Measurements from ENCODE around the gene NAV2. TPM values are rescaled to one million over a fixed set of nuclear protein-coding genes. Genes with fewer than 3 reads are reported as not detected.

The NAV2 gene
- total RNA-seq, 1 experiment from 2014 or later = 2.1 TPM

GRCh38 chr11:19907839-19908238 lies 195.2 kb downstream of the NAV2 start:
- H3K4me1 ChIP-seq (ENCODE audit: control insufficient read depth in 1 of 2, insufficient read depth in 2 of 2, low read length in 2 of 2) = peaks cover 3 to 4% of the 10 kb centered on the region in 2 experiments; a peak in 3 of 4 replicates
- intact Hi-C loops (cut with micrococcal nuclease) = loop anchor here (10.0 kb wide), 1 partner anchor 447 kb away; no protein-coding TSS in a partner anchor

GRCh38 chr11:19910931-19911330 lies 198.3 kb downstream of the NAV2 start:
- ATAC-seq (no peak), DNase-seq (ENCODE audit: low read depth, low spot score) (no peak)
- H3K9me3 ChIP-seq (ENCODE audit: control insufficient read depth in 1 of 2, insufficient read depth in 1 of 2, low read depth in 1 of 2, low read length in 2 of 2) = no peaks in the 10 kb centered on the region
- H3K9me2 ChIP-seq (ENCODE audit: insufficient read depth) = no peaks in the 10 kb centered on the region
- intact Hi-C loops (cut with micrococcal nuclease) = no loop called here
- H3K9ac ChIP-seq (ENCODE audit: low read length) = no peak overlapping the region
- no peak overlapping the region for H2AFZ ChIP-seq (ENCODE audit: low read depth, low read length, poor library complexity, severe bottlenecking)
- ChIA-PET CTCF (no interaction called here), POLR2A (no interaction called here), RAD21 (ENCODE audit: low non-redundant PET in 1 of 2, low total read pairs in 2 of 2, uncharacterized antibody in 2 of 2, unreplicated experiment in 2 of 2) (no interaction called here)
- no peak overlapping the region for H3K27ac ChIP-seq (ENCODE audit: low read depth, low read length)
- BruUV-seq (replicated peaks) = no TSS peak
- no peaks in the 10 kb centered on the region for H3K36me3 ChIP-seq (ENCODE audit: control insufficient read depth in 1 of 2, insufficient read depth in 2 of 2, low read length in 2 of 2)
- no peak overlapping the region for H3K4me2 ChIP-seq (ENCODE audit: low read length)
- H4K20me1 ChIP-seq (ENCODE audit: insufficient read depth) = no peaks in the 10 kb centered on the region
- H3K4me1 ChIP-seq (ENCODE audit: control insufficient read depth in 1 of 2, insufficient read depth in 2 of 2, low read length in 2 of 2) = no peaks in the 10 kb centered on the region
- no peaks in the 10 kb centered on the region for H3K79me2 ChIP-seq (ENCODE audit: insufficient read depth, low read length)
- H3K27me3 ChIP-seq (ENCODE audit: insufficient read depth, low read length) = peaks cover 17% of the 10 kb centered on the region; the same call in 1 of the 2 replicates
- no peak overlapping the region for H3K4me3 ChIP-seq (replicated peaks in 1 of 2; ENCODE audit: low read depth in 1 of 2, low read length in 2 of 2)
- TF ChIP-seq ZFX (IDR thresholded peaks at IDR 0.05) (no peak), RAD21 (IDR thresholded peaks at IDR 0.05; ENCODE audit: low read depth) (no peak), JUND (IDR thresholded peaks at IDR 0.05) (no peak), POLR2A (IDR thresholded peaks at IDR 0.05; ENCODE audit: borderline replicate concordance, extremely low read depth, insufficient read depth, insufficient read length) (no peak), FOSL1 (IDR thresholded peaks at IDR 0.05; ENCODE audit: low read depth) (no peak), ZBTB33 (IDR thresholded peaks at IDR 0.05; ENCODE audit: extremely low read depth, insufficient replicate concordance, low read length) (no peak), YY1 (IDR thresholded peaks at IDR 0.05; ENCODE audit: extremely low read depth, insufficient replicate concordance, low read depth, low read length) (no peak)

More at GRCh38 chr11:19907839-19908238, 195.2 kb downstream of the NAV2 start:
- ChIA-PET POLR2A (no interaction called here), RAD21 (ENCODE audit: low non-redundant PET in 1 of 2, low total read pairs in 2 of 2, uncharacterized antibody in 2 of 2, unreplicated experiment in 2 of 2) (no interaction called here), CTCF (no interaction called here)
- ATAC-seq = no peak
- no peaks in the 10 kb centered on the region for H3K9me2 ChIP-seq (ENCODE audit: insufficient read depth)
- H3K27ac ChIP-seq (ENCODE audit: low read depth, low read length) = no peak overlapping the region
- no peak overlapping the region for H2AFZ ChIP-seq (ENCODE audit: low read depth, low read length, poor library complexity, severe bottlenecking)
- TF ChIP-seq EZH2 (IDR thresholded peaks at IDR 0.05) = no peak
- no peak for TF ChIP-seq CTCF (IDR thresholded peaks at IDR 0.05 in 2 of 3, conservative IDR thresholded peaks at IDR 0.05 in 1 of 3; ENCODE audit: borderline replicate concordance in 1 of 3, insufficient read depth in 1 of 3, low read depth in 2 of 3, low read length in 2 of 3)
- peak; percentile 34 for TF ChIP-seq TCF7L2 (IDR thresholded peaks at IDR 0.05; ENCODE audit: borderline replicate concordance, extremely low read depth, insufficient read depth, insufficient read length)
- H3K4me2 ChIP-seq (ENCODE audit: low read length) = no peak overlapping the region
- no peak overlapping the region for H3K9ac ChIP-seq (ENCODE audit: low read length)
- no peaks in the 10 kb centered on the region for H4K20me1 ChIP-seq (ENCODE audit: insufficient read depth)
- no TSS peak for BruUV-seq (replicated peaks)
- DNase-seq (ENCODE audit: low read depth, low spot score) = no peak
- H3K36me3 ChIP-seq (ENCODE audit: control insufficient read depth in 1 of 2, insufficient read depth in 2 of 2, low read length in 2 of 2) = no peaks in the 10 kb centered on the region
- no peak overlapping the region for H3K4me3 ChIP-seq (replicated peaks in 1 of 2; ENCODE audit: low read depth in 1 of 2, low read length in 2 of 2)
- H3K27me3 ChIP-seq (ENCODE audit: insufficient read depth, low read length) = peaks cover 4% of the 10 kb centered on the region; the same call in 1 of the 2 replicates
- no peaks in the 10 kb centered on the region for H3K79me2 ChIP-seq (ENCODE audit: insufficient read depth, low read length)
- H3K9me3 ChIP-seq (ENCODE audit: control insufficient read depth in 1 of 2, insufficient read depth in 1 of 2, low read depth in 1 of 2, low read length in 2 of 2) = no peaks in the 10 kb centered on the region

Measured in HCT116 (cell line).